Fibroblast of pulmonary artery (primary cell): ENCODE results near the gene TMOD1.

Experiments used
- DNase-seq: peaks from one replicate; pipeline ENCODE4 v3.0.0-alpha.2; 2010; ENCODE audit warnings: low read depth
- H3K4me3 ChIP-seq: replicated peaks from 2 replicates; pipeline ENCODE4 v1.5.1; 2011; ENCODE audit warnings: low read depth, mild to moderate bottlenecking, control low read depth, low read length, moderate library complexity
- CTCF ChIP-seq: IDR thresholded peaks from 2 replicates; pipeline ENCODE4 v1.5.1; 2011; ENCODE audit warnings: mild to moderate bottlenecking, control low read depth, low read length, inconsistent platforms; ENCODE audit errors: missing control alignments

TMOD1 gene

GRCh38 chr9:97548819-97549540, 47.5 kb downstream of the TMOD1 start:
- H3K4me3 ChIP-seq, result no peak overlapping the region
- peak; percentile 22 for DNase-seq
- no peak for TF ChIP-seq CTCF

GRCh38 chr9:97550386-97550785, 48.9 kb downstream of the TMOD1 start:
- H3K4me3 ChIP-seq, result no peak overlapping the region
- no peak for DNase-seq
- TF ChIP-seq CTCF, result no peak

GRCh38 chr9:97551308-97551707, 49.8 kb downstream of the TMOD1 start:
- no peak for DNase-seq
- TF ChIP-seq CTCF, result no peak
- no peak overlapping the region for H3K4me3 ChIP-seq

- no peak for TF ChIP-seq CTCF
- H3K4me3 ChIP-seq, result no peak overlapping the region
- DNase-seq, result no peak
Measured at GRCh38 chr9:97553141-97553540, 51.7 kb downstream of the TMOD1 start.

- H3K4me3 ChIP-seq, result no peak overlapping the region
- no peak for TF ChIP-seq CTCF
- DNase-seq, result no peak
Measured at GRCh38 chr9:97553841-97554240, 52.4 kb downstream of the TMOD1 start.

- TF ChIP-seq CTCF, result no peak
- H3K4me3 ChIP-seq, result no peak overlapping the region
- no peak for DNase-seq
Measured at GRCh38 chr9:97554566-97555075, 53.2 kb downstream of the TMOD1 start.

- peak; percentile 72 for DNase-seq
- no peak overlapping the region for H3K4me3 ChIP-seq
- no peak for TF ChIP-seq CTCF
Measured at GRCh38 chr9:97555164-97555563, 53.7 kb downstream of the TMOD1 start.
